HG02763 (cell line): Measurements from ENCODE around the gene SERPINA1.

Experiments
- ATAC-seq: cut with Tn5 transposase; IDR thresholded peaks from one replicate; pipeline ENCODE4 v1.9.1; 2021; ENCODE audit warnings: mild to moderate bottlenecking, moderate library complexity; ENCODE audit not compliant: unreplicated experiment

Gene SERPINA1

DNA sequence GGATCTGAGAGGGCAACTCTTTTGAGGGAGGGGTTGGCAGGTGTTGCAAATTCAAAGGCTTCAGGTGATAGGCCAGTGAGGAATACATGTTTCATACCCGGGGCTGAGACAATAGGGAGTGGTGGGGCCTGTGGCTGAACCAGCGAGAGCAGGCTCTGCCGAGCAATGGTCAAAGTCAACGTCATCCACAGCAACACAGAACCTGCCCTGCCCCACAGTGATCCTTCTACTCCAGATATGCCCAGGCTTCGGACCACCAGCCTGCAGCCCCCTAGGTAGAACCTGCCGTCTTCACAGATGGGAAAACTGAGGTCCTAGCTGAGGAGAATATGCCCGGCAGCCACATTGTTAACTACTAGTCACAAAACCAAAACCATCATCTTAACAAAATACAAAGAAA, 4.1 kb downstream of the SERPINA1 start:
- ATAC-seq, result no peak

DNA sequence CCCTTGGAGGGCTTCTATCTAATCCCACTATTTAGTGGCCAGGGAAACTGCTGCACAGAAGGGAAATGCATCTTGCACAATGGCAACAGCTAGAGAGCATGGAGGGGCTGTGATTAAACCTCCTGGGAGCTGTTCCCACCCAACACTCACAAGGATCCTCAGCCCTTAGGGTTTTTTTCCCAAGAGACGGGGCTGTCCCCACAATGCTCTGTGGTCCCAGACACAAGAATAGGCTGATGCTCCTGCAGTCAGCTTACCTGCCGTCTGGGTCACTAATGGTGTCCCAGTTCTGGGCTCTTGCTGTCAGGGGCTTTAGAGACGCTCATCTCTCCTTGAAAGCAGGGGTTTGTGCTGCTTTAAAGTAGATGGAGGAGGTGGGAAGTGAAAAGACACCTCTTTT, 4.6 kb downstream of the SERPINA1 start:
- no peak for ATAC-seq

DNA sequence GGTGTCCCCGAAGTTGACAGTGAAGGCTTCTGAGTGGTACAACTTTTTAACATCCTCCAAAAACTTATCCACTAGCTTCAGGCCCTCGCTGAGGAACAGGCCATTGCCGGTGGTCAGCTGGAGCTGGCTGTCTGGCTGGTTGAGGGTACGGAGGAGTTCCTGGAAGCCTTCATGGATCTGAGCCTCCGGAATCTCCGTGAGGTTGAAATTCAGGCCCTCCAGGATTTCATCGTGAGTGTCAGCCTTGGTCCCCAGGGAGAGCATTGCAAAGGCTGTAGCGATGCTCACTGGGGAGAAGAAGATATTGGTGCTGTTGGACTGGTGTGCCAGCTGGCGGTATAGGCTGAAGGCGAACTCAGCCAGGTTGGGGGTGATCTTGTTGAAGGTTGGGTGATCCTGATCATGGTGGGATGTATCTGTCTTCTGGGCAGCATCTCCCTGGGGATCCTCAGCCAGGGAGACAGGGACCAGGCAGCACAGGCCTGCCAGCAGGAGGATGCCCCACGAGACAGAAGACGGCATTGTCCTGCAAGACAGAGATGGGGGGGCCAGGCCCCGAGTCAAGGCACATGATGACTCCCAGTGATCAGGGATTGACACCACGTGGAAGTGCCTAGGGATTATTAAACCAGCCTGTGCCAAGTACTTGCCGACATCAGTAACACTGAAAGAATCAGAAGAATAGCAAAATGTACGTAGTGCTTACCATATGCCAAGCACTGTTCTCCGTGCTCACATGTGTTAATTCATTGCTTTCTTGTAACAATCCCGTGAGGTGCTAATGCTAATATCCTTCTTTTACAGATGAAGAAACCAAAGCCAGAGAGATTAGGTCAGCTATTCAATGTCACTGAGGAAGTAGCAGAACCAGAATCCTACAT, 5.4 kb downstream of the SERPINA1 start:
- ATAC-seq, result no peak

DNA sequence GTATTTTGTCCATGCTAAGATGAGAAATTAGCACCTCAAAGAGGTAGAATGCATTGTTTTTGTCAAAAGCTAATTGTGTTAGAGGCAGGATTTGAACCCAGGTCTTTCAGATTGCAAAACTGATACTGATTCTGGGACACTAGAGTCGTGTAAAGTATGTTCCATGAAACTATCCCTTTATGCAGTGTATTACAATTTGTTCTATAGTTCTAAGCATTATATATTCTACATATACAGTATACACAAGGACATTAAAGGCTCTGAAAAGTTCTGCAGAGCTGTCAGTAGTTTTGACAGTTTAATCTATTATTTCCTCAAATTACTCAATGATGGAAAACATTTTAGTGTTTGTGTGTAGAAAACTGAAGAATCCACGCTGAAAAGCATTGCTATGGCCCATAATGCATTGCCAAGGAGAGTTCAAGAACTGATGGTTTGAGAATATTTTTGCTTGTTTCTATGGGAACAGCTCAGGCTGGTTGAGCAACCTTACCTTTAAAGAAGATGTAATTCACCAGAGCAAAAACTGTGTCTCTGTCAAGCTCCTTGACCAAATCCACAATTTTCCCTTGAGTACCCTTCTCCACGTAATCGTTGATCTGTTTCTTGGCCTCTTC, 6.2 kb downstream of the SERPINA1 start:
- no peak for ATAC-seq

DNA sequence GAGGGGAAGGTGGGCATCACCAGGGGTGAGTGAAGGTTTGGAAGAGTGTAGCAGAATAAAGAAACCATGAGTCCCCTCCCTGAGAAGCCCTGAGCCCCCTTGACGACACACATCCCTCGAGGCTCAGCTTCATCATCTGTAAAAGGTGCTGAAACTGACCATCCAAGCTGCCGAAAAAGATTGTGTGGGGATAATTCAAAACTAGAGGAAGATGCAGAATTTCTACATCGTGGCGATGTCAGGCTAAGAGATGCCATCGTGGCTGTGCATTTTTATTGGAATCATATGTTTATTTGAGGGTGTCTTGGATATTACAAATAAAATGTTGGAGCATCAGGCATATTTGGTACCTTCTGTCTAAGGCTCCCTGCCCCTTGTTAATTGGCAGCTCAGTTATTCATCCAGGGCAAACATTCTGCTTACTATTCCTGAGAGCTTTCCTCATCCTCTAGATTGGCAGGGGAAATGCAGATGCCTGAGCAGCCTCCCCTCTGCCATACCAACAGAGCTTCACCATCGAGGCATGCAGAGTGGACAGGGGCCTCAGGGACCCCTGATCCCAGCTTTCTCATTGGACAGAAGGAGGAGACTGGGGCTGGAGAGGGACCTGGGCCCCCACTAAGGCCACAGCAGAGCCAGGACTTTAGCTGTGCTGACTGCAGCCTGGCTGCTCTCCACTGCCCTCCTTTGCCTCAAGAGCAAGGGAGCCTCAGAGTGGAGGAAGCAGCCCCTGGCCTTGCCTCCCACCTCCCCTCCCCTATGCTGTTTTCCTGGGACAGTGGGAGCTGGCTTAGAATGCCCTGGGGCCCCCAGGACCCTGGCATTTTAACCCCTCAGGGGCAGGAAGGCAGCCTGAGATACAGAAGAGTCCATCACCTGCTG, 7.0 kb downstream of the SERPINA1 start:
- ATAC-seq, result no peak

DNA sequence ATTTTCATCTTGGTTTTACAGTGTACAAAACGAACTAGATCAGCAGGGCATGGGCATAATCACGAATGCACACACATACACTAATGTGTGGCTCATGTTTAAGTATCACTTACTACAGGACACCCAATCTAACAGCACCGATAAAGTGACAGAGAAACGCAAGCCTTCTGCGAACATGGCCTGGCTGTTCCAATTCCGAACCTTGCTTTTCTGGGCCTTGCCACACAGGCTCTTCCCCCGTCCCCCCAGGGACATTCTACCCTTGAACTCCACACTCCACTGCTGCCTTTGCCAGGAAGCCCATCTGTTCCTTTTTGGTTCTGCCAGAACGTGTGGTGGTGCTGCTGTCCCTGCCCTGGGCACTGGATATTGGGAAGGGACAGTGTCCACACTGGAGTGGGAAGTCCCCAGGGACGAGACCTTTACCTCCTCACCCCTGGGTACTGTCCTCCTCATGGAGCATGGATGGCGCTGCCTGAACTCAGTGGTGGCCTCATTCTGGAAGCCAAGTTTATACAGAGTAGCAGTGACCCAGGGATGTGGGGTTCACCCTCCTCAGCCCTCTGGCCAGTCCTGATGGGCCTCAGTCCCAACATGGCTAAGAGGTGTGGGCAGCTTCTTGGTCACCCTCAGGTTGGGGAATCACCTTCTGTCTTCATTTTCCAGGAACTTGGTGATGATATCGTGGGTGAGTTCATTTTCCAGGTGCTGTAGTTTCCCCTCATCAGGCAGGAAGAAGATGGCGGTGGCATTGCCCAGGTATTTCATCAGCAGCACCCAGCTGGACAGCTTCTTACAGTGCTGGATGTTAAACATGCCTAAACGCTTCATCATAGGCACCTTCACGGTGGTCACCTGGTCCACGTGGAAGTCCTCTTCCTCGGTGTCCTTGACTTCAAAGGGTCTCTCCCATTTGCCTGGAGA, 7.9 kb downstream of the SERPINA1 start:
- no peak for ATAC-seq

DNA sequence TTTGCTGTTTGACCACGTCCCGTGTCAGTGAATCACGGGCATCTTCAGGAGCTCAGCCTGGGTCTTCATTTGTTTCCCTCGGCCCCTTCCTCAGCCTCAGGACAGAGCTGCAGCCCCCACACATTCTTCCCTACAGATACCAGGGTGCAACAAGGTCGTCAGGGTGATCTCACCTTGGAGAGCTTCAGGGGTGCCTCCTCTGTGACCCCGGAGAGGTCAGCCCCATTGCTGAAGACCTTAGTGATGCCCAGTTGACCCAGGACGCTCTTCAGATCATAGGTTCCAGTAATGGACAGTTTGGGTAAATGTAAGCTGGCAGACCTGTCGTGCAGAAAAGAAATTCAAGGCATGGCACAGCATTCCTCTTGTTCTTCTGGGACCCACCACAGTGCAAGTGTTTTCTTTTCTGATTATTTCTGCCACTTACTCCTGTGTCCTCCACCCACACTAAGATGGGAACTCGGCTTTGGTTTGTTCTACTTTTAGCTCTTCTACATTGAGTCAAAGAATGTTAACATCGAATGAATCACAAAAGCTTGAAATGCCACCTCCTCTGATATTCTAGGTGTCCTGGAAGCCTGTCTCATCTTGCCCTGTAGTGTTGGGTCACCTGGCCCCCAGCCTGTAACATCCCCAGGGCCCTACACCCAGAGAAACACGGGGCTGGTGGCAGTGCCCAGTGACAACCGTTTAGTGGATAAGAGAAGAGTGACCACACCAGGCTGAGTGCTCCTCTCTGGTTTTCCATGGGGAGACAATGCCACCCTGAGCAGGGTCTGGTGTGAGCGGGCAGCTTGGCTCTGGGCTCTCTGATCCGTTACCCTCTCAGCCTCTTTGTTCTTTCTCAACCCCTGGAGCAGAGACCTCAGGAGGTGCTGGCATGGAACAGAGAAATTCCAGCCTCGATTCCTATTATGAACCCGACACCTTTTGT, 8.8 kb downstream of the SERPINA1 start:
- ATAC-seq, result no peak

DNA sequence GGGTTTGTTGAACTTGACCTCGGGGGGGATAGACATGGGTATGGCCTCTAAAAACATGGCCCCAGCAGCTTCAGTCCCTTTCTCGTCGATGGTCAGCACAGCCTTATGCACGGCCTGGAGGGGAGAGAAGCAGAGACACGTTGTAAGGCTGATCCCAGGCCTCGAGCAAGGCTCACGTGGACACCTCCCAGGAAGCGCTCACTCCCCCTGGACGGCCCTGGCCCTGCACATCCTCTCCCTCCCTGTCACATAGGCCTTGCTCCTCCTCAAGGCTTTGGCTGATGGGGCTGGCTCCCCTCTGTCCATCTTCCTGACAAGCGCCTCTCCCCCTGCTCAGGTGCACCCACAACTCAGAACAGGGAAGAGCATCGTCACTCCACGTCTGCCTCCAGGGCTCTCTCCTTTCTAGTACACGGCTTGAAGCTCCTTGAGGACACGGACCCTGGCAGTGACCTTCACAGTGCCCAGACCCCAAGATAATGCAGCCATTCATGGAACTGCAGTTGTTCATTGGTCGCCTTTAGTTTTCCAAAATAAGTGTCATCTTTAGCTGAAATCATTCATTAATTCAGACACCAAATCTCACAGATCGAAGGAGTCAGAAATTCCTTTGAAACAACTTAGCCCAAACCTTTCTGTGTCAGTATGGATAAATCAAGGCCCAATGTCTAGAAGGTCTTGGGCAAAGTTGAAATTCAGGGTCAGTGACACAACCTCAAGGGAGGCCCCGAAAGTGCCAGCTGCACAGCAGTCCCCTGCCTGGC, 9.7 kb downstream of the SERPINA1 start:
- ATAC-seq, result no peak

DNA sequence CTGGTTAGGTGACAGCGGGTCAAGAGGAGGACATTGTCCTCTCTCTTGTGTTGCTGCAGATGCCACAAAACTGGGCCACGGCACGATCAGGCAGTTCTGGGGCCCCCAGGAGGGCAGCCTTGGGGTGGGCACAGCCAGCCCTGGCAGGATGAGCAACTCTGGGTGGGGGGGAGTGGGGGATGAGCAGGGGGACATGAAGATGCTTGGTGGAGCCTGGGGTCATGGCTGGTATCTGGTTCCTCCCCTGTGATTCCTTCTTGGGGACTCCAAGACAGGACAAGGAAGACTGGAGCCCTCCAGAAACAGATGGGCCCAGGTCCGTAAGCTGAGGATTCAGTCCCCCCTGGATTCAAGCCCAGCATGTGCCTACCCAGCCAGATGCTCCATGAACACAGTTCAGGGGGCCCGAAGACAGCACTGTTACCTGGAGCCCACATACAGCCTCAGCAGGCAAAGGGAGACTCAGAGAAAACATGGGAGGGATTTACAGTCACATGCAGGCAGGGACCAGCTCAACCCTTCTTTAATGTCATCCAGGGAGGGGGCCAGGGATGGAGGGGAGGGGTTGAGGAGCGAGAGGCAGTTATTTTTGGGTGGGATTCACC, 10.4 kb downstream of the SERPINA1 start:
- no peak for ATAC-seq

DNA sequence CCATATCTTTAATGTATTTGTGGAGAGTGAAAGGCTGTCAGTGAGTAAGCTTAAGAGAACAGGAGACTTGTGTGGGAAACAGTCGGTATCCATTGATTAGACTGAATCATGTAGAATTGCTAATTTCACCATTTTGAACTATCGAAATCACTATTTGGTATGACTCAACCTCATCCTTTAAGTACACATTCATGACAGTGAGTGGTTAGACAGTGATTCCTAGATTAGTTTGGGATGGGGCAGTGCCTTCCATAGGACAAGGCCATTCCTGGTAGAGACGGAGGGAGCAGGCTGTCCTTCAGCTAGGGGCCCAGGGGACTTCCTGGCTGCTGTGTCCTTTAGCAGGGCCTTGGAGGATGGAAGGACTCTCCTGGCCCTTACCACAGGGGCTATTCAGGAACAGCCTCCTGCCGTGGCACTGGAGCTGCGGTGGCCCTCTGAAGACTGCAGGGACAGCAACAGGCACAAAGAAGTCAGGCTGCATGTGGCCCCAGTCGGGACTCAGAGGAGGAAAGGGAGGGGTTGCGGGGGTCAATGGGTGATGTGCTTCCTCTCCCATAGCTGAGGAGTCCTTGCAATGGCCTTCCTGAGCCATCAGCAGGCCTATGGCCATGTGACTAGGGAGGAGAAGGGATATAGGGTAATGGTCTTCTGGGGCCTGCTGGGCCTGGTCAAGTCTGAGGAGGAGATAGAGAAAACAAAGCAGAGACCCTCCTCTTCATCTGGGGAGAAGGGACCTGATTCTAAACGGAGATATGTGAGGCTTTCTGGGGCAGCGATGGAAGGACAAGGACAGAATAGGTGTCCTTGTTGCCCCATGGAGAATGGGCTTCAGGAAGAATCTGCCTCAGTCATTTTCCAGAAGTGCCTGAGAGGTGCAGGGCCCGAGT, 11.2 kb downstream of the SERPINA1 start:
- ATAC-seq, result no peak

DNA sequence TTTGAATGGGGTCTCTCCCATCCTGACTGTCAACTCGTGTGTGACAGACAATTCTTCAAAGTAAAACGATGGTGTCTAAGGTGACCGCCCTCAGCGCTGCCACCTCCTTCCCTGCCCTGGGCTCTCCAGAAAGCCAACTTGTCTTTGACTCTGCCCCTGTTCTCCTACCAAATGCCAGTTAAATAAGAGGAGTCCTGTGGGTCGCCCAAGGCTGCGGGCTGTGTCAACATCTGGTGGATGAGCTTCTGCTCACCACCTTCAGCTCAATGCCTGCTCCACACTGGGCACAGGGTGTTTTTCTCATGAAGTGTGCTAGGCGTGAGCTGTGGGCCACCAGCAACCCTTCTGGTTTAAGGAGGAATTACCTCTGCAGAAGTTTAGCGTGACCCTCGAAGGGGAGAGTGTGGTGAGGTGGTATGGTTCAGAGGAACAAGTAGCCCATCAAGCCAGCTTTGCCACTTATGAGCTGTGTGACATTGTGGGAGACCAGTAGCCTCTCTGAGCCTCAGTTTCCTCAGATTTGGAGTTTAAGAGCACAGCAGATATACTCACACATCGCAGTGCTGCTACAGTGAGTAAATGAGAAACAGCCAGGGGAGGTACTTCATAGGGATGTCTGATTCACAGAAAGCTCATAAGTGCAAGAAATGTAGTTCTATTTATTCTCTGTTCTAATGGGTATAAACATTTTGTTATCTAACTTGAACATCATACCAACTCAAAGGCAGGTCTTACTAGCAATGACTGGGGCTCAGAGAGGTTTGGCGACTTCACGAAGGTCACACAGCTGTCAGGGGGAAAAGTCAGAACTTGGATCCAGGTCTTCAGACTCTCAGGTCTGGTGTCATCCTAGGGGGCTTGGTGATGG, 12.1 kb downstream of the SERPINA1 start:
- ATAC-seq, result no peak

DNA sequence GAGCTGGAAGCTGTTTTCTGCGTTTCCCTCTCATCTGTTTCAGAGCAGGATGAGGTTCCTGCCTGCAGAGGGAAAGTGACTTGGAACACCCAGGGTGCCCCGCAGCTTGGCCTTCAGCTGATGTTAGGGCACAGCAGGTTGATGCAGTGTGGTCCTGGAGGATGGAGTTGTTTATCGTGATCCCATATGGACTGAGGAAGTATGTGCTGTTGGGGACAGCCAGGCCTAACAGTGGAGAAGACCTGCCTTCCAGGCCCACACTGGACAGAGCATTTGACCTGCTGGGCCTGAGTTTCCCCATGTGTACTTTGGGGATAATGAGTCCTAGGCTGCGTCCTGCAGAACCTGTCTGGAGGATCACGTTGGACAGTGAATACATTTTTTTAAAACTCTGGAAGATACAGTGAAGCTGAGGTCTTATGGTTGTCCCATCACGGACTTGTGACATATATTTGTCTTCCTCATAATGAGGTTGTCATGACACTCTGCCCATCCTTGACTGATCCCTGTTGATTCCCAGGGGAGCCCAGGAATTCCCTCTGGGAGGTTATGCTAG, 12.8 kb downstream of the SERPINA1 start:
- no peak for ATAC-seq

DNA sequence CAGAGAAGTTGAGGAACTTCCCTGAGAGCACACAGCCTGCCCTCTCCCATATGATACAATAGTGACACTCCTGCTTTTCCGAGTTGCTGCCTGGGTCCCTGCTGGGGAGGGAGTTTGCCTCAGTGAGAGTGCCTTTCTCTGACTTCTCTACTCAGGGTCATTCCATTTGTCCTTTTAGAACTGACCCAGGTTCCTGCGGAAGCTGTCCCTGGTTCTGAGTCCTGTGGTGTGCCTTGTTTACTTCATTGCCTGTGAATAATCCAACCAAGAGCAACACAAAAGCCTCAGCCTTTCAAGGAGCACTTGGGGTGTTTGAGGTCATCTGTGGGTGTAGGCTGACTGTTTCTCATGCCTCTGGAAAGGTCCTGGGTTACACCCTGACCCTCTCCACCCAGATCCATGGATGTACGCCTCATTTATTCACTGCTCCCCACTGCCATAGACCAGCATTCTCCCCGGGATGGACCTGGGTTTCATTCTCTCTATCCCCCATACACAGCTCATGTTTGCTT, 13.6 kb downstream of the SERPINA1 start:
- no peak for ATAC-seq

DNA sequence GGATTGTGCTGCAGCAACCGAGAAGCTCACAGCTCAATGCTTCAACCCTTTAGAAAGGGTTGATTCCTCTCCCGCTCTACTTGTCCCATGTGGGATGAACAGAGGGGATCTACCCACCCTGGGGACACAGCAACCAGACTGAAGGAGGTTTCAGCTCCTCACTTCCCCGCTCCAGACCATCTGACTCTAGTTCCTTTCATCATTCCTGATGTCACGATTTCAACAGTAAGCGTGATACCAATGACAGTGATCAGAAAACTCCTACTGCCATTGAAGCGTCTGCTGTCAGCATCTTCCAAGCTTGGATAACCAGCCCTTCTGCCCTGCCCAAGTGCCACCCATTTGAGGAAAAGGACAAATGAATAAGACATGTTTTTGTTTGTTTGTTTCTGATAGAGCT, 14.3 kb downstream of the SERPINA1 start:
- ATAC-seq, result no peak

DNA sequence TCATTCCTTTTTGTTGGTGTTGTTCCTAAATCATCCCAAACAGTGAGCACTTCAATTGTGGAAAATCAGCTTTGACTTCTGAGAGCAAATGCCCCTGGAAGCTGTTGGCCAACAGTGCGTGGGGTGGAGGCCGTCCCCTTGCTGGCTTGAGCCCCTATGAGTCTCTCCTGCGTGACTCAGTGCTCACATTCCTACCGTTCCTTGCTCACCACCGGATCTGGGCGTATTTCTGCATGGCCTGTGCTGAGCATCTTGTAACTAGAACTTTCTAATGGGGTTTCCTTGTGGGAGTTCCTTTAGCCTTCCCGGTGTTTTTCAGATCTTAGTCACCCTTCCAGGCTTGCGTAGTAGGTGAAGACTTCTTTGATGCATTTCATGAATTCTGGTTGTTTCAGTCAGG, 14.7 kb downstream of the SERPINA1 start:
- no peak for ATAC-seq
